GM13977 (cell line): ENCODE data around the gene PAPPA.

Experiments
- DNase-seq: peaks from one replicate; pipeline ENCODE4 v3.0.0; 2012; ENCODE audit warnings: low spot score
- CTCF ChIP-seq: IDR thresholded peaks from 2 replicates; pipeline ENCODE4 v1.5.1; 2012; ENCODE audit warnings: mild to moderate bottlenecking, control low read depth; ENCODE audit not compliant: insufficient read depth; ENCODE audit errors: extremely low read depth, missing control alignments
- in situ Hi-C: fragments of 300-500 bp; cut with MboI; formaldehyde crosslinking; loops from one replicate; pipeline ENCODE4 v1.12.0; 2022; ENCODE audit warnings: low sequenced_read_pairs, low pct_unique_long_range_greater_than_20kb, mixed read lengths, inconsistent platforms; ENCODE audit not compliant: unreplicated experiment

PAPPA gene

GRCh38 chr9:116276196-116276493 is 122.6 kb downstream of the PAPPA start:
- in situ Hi-C loops: no loop called here
- TF ChIP-seq CTCF: no peak

GRCh38 chr9:116276651-116277121 is 123.1 kb downstream of the PAPPA start:
- in situ Hi-C loops: no loop called here
- no peak for TF ChIP-seq CTCF
- no peak for DNase-seq

More at GRCh38 chr9:116276196-116276493, 122.6 kb downstream of the PAPPA start:
- no peak for DNase-seq

- no peak for DNase-seq
- TF ChIP-seq CTCF: no peak
- in situ Hi-C loops: no loop called here
Observed at GRCh38 chr9:116278326-116278725, 124.7 kb downstream of the PAPPA start.

- no peak for DNase-seq
- no peak for TF ChIP-seq CTCF
- in situ Hi-C loops: no loop called here
Observed at GRCh38 chr9:116279230-116279629, 125.6 kb downstream of the PAPPA start.

- in situ Hi-C loops: no loop called here
- DNase-seq: no peak
- TF ChIP-seq CTCF: no peak
Observed at GRCh38 chr9:116280529-116280928, 126.9 kb downstream of the PAPPA start.

GRCh38 chr9:116282597-116282996 is 129.0 kb downstream of the PAPPA start:
- no peak for DNase-seq
- in situ Hi-C loops: no loop called here
- no peak for TF ChIP-seq CTCF

GRCh38 chr9:116284518-116284917 is 130.9 kb downstream of the PAPPA start:
- in situ Hi-C loops: no loop called here
- no peak for DNase-seq
- no peak for TF ChIP-seq CTCF
